Stimulated activated CD8-positive, alpha-beta memory T cell treated with anti-CD3 and anti-CD28 coated beads, Interleukin-12 subunit alpha, Interleukin-12 subunit beta, amount 100 ng/mL, for 24 hours (primary cell): Measurements from ENCODE around the gene NEMF.
"Not testable (repeated sequence)": the region's sequence is repeated elsewhere in the genome, so short reads cannot be mapped to it uniquely, and the experiment has no call there.

Experiments
- DNase-seq: peaks from one replicate; pipeline ENCODE4 v3.0.0-alpha.2; 2020; ENCODE audit errors: extremely low read depth

Gene NEMF

DNA sequence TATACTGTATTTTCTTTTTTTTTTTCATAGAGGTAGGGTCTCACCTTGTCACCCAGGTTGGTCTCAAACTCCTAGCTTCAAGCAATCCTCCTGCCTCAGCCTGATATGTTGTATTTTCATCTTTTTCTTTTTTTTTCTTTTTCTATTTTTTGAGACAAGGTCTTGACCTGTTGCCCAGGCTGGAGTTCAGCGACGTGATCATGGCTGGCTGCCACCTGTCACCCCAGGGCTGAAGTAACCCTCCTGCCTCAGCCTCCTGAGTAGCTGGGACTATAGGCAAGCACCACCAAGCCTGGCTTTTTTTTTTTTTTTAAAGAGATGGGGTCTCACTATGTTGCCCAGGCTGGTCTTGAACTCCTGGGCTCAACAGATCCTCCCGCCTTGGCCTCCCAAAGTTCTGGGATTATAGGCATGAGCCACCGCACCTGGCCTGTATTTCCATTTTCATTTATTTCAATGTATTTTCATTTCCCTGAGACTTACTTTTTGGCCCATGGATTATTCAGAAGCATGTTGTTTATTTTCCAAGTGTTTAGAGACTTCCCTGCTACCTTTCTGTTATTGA is 24.1 kb upstream of the NEMF start:
- no peak for DNase-seq

DNA sequence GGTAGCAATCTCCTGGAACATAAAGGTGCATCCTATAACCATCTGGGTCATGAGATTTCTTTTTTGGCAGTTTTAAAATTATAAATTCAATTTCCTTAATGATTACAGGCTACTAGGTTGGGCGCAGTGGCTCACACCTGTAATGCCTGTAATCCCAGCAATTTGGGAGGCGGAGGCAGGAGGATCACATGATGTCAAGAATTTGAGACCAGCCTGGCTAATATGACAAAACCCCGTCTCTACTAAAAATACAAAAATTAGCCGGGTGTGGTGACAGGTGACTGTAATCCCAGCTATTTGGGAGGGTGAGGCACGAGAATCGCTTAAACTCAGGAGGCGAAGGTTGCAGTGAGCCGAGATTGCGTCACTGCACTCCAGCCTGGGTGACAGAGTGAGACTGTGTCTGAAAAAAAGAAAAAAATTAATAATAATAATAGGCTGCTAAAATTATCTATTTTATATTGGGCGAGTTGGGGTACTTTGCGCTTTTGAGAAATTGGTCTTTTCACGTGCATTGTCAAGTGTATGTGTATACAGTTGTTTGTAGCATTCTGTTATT is 23.1 kb upstream of the NEMF start:
- no peak for DNase-seq

- DNase-seq: not testable (repeated sequence)
Measured at GRCh38 chr14:49873548-49873947, 21.0 kb upstream of the NEMF start.

DNA sequence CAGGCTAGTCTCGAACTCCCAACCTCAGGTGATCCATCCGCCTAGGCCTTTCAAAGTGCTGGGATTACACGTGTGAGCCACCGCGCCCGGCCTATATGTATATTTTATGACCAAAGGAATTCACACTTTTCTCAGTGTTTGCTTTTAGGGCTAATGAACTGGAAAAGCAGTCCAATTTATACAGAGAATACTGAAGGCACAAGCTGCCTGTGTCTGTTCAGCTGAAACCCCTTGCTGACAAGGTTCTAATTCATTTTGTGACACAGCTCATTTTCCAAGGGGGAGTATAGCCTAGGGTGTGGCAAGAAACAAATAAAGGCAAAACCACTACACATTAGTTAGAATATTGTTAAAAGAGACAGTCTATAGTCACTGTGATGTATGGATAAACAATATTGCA is 18.3 kb upstream of the NEMF start:
- no peak for DNase-seq

DNA sequence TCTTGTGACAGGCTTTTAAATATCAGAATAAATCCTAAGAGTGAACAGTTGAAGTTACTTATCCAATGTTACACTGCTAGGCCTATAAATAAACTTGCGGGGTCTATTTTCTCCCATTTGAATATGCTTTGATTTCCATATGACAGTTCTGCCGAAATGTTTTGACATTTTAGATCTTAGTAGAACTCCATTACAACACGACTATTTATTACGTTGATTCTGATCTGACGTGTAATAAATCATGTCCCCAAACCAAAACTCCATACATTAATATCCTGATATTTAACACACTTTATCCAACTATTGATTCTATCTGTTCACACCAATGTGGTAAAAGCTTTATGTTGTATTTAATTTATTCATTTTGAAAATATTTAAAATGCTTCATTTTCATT is 16.1 kb upstream of the NEMF start:
- DNase-seq: no peak

DNA sequence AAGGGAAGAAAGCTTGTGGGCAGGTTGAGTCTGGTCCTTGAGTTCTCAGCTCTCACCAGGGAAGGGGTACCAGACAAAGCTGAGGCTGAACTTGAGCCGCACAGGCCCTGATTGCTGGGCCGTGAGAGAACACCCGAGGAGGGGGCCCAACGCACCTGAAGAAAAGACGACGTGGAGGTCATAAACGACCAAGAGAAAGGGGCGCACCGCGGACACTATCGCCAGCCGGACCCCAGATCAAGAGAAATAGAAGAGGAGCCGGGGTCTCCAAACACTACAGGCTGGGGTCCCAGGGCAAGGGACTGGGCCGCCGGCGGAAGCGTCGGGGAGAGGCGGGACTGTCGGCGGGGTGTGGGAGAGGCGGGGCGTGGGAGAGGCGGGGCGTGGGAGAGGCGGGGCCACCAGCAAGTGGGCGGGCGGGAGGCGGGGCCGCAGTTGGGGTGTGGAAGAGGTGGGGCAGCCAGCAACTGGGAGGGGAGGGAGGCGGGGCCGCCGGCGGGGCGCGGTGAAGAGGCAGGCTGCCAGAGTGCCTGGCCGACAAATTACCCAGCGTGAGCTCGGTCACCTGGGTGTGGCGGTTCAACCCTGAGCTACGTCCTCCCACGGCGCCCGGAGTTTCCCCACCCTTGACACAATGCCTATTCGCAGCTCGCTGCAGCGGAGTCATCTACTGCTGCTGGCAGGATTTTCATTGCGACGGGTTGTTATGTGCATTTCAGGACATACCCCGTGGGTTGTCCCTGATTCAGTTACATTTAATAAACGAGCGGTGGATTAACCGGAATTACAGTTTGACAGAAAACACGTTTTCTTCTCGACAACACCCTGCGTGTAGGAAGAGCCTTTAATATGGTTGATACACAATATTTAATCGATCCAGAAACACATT is 15.5 kb upstream of the NEMF start:
- peak; percentile 95 for DNase-seq

DNA sequence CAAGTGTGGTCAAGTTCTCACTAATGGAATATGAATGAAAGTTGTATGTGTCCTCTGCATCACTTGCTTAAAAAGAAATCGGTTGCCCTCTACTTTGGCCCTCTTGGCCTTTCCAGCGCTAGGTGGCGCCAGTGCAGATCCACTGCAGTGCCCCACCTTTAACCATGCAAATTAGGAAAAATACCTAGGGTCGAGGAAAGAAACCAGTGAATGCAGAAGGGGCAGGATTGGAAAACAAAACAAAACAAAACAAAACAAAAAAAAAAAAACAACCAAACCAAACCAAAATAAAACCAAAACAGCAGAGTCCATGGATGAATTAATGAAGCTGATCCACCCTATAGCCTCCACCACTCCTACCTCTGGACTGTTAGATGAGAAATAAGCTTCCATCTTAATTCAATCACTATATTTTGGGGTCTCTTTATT is 12.9 kb upstream of the NEMF start:
- DNase-seq: peak; percentile 61

DNA sequence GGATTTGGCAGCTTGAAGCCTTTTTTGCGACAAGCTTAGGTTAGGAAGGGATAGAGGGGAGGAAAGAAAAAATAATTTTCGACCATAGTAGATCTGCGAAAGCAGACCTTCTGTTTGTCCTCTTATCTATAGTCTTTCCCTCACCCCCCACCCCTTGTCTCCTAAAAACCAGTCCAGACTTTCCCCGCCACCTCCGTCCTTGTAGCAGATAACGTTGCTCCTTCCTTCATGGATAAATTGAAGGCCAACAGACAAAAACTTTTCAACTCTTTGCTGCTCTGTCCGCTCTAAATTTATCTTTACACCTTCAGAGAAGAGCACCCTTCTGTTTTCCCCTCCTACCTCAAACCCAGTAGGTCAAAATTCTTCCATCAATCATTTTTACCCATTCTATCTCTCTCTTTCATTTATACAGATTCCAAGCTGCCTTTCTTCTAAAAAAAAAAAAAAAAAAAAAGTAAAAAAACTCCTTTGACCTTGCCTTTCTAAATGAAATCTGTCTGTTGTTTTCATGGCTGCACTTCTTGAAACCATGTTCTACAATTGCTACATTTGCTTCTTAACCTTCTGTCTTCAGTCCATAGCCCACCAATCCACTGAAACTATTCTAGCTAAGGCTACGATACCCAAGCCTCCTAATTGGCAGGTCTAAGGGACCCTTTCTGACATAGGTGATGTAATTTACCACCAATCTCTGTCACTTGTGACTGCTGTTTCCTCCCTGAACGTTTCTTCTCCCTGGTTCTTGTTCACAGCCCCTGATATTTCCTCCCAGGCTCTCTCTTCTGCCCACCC is 11.1 kb upstream of the NEMF start:
- DNase-seq: no peak

DNA sequence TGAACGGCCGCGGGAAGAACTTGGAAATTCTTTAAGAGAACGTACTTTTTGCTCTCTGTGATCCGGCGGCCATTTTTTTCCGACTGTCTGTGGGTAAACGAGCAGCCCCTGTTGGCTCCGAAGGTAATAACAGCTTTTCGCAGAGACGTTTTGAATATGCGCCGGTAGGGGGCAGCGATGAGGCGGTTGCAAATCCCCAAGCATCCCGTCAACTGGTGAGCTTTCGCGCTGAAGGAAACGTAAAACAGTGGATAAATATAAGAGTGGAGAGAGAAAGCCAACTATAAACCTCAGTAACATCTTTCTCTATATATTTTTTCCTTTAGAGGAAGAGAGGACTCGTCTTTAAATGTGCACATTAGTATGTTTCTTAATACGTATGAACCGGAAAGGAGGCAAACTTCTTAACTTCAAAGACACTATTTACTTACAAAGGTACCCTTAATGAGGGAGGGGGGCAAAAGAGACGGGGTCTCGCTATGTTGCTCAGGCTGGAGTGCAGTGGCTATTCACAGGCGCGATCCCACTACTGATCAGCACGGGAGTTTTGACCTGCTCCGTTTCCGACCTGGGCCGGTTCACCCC is 9.6 kb upstream of the NEMF start:
- peak; percentile 57 for DNase-seq

DNA sequence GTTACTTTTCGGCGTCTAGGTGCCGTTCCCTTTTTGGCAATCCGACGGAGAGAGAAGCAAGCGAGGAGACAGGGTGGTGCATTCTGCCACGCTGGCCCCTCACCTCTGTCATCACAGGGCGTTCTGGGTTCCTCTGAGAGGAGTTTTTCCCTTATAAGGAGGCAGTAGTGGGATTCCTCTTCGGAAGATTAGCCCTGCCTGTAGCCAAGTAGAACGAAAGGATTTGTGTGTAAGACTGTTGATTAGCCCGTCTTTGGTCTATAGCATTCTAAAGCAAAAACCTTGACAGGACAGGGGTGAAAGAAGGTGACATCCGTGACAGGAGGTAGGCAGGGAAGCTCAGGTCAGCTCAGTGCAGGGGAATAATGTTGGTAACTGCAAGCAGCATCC is 9.1 kb upstream of the NEMF start:
- peak; percentile 21 for DNase-seq

DNA sequence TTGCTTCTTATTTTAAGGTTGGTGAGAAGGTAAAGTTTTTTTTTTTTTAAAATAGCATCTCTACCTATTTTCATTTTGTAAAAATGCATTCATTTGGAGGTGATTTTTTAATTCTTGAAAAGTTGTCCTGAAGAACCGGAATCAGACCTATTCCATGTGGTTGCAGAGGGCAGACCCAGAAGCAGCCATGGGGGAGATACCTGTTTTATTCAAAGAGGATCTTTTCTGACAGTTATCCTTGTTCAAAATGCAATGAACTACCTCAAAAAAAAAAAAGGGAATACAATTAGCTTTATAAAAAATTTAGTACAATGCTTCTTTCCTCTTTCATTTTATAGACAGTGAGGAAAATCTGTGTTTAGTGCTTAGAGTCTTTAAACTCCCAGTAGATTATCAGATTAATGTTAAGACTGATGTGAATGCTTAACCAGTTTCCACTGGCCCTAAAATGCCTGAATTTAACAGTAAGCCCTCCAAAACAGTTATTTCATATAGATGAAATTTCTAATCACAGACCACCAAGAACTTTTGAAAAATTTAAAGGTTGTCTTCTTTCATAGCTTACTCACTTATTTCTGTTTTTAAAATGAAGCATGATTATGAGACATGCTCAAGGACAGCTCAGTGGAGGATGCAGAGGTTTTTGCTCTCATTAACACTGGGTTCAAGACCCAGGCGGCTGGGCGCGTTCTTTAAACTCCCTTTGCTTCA is 8.6 kb upstream of the NEMF start:
- DNase-seq: no peak

- no peak for DNase-seq
Measured at GRCh38 chr14:49858383-49858782, 5.8 kb upstream of the NEMF start.

- no peak for DNase-seq
Measured at GRCh38 chr14:49857427-49858003, 4.9 kb upstream of the NEMF start.

- no peak for DNase-seq
Measured at GRCh38 chr14:49853572-49854375, 1.2 kb upstream of the NEMF start.

GRCh38 chr14:49853158-49853477 is 530 bp upstream of the NEMF start:
- DNase-seq: no peak

- DNase-seq: no peak
Measured at GRCh38 chr14:49851813-49852212, 775 bp downstream of the NEMF start.

DNA sequence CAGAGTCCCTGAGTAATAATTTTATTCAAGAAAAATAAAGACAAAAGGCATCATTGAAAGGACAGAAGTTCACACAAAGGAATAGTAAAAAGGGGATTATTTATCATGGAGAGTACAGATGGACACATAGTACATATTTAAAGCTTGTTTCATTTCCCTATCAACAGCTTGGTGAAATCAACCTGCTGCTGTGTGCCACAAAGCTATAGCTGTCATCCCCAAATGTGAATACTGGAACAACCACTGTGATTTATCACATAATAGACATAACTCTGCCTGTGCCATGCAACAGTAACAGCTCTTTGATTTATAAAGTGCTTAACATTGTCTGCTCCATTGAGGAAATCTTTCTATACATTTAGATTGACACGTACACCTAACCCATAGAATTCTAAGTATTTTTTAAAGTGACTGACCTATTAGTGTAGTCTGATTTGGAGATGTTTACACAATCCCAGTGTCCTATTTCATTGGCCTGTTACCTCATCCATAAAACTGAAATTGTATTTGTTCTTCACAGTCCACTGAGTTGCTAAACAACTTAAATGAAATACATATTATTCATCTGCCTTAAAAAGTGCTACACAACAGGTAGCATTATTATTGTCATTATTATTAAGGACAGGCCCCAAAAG is 3.3 kb downstream of the NEMF start:
- no peak for DNase-seq

GRCh38 chr14:49828640-49829039 is 23.9 kb downstream of the NEMF start:
- no peak for DNase-seq

GRCh38 chr14:49820176-49820575 is 32.4 kb downstream of the NEMF start:
- DNase-seq: no peak

DNA sequence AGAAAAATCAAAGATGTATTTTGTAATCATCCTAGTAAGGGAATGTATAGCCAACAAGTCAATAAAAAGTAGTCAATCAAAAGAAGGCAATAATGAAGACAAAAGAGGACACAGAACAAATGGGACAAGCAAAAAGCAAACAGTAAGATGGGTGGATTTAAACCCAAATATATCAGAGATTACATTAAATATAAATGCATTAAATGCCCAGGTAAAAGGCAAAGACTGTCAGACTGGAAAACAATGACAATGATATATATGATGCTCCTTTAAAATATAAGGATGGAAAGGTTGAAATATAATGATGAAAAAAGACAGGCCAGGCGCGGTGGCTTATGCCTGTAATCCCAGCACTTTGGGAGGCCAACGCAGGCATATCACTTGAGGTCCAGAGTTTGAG is 35.7 kb downstream of the NEMF start:
- no peak for DNase-seq
